ENCODE results near the gene SYT1.

SYT1 gene

DNA sequence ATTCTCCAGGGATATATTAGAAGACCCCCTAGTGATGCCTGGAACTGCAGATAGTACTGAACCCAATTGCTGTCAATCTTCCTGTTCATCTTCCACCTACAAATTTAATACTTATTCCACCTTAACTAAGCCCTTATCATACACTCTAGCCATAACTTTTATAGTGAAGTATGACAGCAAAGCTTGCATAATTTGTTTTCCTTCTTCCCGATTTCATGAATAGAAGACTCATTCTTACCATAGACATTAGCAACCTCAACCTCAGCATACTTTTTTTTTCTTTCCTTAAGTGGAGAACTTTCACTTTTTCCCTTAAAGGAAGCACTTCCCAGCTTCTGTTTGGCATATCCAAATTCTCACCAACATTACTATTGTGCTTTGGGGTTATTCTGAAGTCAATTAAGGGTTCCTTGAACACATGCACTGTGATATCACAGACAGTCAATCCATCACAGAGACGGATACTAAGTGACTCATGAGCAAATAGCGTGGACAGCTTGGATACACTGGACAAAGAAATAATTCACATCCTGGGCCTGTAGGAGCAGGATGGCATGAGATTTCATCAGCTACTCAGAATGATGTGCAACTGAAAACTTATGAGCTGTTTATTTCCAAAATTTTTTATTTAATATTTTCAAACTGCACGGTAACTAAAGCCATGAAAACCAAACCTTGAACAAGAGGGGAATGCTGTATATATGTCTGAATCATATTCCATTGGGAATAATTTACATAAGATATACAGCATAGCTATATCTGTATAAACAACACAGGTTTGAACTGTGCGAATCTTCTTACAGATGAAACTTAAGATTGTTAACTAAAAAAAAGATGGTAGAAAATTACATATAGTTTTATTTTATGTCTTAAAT, 63.9 kb downstream of the SYT1 start:
- TF ChIP-seq, protein P1, sequence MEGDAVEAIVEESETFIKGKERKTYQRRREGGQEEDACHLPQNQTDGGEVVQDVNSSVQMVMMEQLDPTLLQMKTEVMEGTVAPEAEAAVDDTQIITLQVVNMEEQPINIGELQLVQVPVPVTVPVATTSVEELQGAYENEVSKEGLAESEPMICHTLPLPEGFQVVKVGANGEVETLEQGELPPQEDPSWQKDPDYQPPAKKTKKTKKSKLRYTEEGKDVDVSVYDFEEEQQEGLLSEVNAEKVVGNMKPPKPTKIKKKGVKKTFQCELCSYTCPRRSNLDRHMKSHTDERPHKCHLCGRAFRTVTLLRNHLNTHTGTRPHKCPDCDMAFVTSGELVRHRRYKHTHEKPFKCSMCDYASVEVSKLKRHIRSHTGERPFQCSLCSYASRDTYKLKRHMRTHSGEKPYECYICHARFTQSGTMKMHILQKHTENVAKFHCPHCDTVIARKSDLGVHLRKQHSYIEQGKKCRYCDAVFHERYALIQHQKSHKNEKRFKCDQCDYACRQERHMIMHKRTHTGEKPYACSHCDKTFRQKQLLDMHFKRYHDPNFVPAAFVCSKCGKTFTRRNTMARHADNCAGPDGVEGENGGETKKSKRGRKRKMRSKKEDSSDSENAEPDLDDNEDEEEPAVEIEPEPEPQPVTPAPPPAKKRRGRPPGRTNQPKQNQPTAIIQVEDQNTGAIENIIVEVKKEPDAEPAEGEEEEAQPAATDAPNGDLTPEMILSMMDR (IDR thresholded peaks at IDR 0.05; ENCODE audit: low read depth, low read length) = no peak
- no peak for DNase-seq (ENCODE audit: extremely low read depth, low read depth)

DNA sequence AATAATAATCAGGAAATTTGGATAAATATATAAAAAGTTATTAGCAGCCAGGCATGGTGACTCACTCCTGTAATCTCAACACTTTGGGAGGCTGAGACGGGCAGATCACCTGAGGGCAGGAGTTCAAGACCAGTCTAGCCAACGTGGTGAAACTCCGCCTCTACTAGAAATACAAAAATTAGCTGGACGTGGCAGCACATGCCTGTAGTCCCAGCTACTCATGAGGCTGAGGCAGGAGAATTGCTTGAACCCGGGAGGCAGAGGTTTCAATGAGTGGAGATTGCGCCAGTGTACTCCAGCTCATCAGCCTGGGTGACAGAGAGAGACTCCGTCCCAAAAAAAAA, 64.5 kb downstream of the SYT1 start:
- no peak for DNase-seq (ENCODE audit: extremely low read depth, low read depth)
- TF ChIP-seq, protein P1 (IDR thresholded peaks at IDR 0.05; ENCODE audit: low read depth, low read length) = no peak

DNA sequence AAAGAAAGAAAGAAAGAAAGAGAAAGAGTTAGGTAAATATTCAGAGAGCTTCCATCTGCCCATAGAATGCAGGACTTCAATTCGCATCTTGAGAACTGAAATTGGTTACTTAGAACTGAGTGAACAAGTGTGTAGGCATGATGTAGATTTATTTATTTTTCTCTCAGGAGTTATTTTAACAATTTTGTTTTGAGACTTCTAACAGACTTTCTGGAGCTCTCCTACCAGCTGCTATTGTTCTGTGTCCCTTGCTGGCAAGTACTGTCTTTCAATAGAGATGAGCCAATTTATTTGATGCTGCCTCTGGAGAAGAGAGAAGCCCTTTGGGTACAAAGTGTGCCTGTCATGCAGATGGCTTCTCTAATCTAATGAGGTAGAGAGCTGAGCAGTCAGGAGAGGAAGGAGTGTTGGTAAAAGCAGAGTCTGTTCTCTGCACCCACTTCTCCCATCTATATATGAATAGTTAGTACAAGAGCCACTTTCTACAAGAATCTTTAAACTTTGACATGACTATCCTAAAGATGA, 67.0 kb downstream of the SYT1 start:
- DNase-seq (ENCODE audit: extremely low read depth, low read depth) = no peak

DNA sequence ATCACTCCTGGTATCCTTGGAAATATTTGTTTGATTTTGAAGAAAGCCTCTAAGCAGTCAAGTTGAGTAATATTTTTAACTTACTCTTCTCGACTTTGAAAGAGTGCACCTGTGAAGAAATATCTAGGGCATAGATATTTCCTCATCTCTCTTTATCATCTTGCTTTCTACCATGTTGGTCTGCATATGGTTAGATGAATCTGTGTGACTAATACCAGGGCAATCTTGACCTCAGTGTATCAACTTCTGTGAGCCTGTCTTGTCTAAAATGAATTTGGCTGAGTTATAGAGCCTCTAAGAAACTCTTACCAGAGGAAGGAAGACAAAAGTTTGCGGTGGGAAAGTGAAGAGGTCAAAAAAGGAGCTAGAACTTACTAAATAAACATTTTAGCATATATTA, 68.4 kb downstream of the SYT1 start:
- TF ChIP-seq, protein P1 (IDR thresholded peaks at IDR 0.05; ENCODE audit: low read depth, low read length) = no peak
- no peak for DNase-seq (ENCODE audit: extremely low read depth, low read depth)

More for the DNA sequence above, 67.0 kb downstream of the SYT1 start:
- TF ChIP-seq, protein P1 (IDR thresholded peaks at IDR 0.05; ENCODE audit: low read depth, low read length) = no peak

DNA sequence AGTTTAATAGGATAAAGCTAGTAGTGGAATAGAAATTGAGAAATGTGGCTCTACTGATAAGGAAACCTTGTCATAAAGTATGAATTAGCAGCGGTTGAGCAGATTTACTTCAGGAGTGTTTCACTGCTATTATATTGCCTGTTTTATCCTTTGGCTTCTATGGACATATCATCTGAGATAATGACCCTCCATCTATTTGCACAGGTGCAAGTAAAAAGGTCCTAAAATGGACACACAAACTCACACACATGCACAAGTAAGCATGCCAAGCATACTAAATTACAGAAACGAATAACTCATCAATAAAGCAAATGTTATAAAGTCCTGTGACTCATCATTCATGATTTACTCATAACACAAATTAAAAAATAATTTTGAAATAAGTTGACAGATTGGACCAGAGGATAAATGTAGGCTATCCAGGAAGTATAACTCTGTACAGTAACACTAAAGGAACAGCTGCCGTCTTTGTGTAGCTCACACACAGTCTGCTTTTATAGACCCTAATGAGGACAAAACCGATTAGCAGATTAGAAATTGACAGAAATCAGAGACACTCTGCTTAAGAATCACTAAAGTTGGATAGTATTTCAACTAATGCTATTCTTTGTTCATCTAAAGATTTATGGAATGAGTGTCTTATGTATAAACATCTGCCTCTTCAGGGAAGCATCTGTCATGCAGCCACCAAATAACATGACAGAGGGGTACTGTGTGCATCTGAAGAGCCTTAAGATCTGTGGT, 73.9 kb downstream of the SYT1 start:
- TF ChIP-seq, protein P1 (IDR thresholded peaks at IDR 0.05; ENCODE audit: low read depth, low read length) = no peak
- DNase-seq (ENCODE audit: extremely low read depth, low read depth) = no peak

DNA sequence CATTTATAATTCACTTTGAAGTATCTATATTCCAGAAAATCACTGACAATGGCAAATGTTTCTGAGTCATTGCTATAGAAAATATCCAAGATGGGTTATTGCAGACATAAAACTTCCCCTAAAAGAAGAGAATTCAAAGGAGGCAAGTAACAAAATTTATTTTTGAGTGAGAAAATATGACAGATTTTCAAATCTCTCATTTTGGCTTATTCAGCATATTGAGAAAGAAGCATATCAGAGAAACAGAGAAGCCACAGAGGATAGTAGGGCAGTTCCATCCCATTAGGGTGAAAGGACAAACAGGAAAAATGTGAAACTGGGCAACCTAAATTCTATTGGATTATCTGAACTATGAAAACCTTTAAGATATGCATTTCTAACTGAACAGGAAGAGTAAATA, 85.0 kb downstream of the SYT1 start:
- TF ChIP-seq, protein P1 (IDR thresholded peaks at IDR 0.05; ENCODE audit: low read depth, low read length) = no peak
- DNase-seq (ENCODE audit: extremely low read depth, low read depth) = no peak

Measured in AG09319 (cell line).